ENCODE results near the gene HS6ST3.

HS6ST3 gene

DNA sequence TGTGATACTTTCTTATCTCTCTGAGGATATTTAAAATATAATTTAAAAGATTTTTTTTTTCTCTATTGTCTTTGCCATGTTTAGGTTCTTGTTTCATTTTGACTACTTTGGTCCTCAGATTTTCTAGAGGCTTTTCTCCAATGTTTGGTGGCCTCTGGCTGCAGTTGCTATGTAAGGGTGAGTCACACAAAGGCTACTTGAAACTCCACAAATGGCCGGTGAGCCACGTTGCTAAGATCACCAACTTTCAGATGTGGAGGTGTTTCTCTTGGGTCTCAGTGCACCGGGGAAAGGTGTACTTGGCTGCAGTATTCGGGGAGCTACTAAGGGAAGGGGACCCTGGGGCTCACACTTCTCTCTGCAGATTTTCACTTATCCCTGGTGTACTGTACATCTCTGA is 248.1 kb downstream of the HS6ST3 start:
- no peak overlapping the region for H3K4me3 ChIP-seq
- H3K27me3 ChIP-seq (ENCODE audit: low read depth) = no peaks in the 10 kb centered on the region
- no peaks in the 10 kb centered on the region for H3K9me3 ChIP-seq
- H3K4me1 ChIP-seq = no peaks in the 10 kb centered on the region
- H3K36me3 ChIP-seq (replicated peaks) = no peaks in the 10 kb centered on the region
- in situ Hi-C loops (cut with MboI; ENCODE audit: low sequenced_read_pairs) = no loop called here
- no peak for DNase-seq (ENCODE audit: low spot score in 2 of 2)

DNA sequence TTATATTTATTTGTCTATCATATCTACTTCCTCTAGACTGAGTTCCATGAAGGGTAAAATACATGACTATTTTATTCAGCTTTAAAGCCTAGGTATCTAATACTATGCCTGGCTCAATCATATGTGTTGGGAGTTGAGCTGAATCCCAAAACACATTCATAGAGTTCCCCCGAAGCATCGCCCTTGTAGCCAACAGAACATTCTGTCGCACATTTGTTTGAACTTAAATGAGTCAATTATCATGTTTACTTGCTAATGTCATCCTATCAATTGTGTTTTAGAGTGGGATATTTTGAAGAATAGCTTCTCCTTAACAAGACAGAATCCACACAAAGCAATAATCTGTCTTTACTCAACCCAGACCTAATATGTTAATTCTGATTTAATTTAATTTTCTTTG is 252.4 kb downstream of the HS6ST3 start:
- H3K27me3 ChIP-seq (ENCODE audit: low read depth) = no peaks in the 10 kb centered on the region
- DNase-seq (ENCODE audit: low spot score in 2 of 2) = no peak
- no peaks in the 10 kb centered on the region for H3K36me3 ChIP-seq (replicated peaks)
- H3K4me3 ChIP-seq = no peak overlapping the region
- no peaks in the 10 kb centered on the region for H3K9me3 ChIP-seq
- no peaks in the 10 kb centered on the region for H3K4me1 ChIP-seq
- in situ Hi-C loops (cut with MboI; ENCODE audit: low sequenced_read_pairs) = no loop called here

DNA sequence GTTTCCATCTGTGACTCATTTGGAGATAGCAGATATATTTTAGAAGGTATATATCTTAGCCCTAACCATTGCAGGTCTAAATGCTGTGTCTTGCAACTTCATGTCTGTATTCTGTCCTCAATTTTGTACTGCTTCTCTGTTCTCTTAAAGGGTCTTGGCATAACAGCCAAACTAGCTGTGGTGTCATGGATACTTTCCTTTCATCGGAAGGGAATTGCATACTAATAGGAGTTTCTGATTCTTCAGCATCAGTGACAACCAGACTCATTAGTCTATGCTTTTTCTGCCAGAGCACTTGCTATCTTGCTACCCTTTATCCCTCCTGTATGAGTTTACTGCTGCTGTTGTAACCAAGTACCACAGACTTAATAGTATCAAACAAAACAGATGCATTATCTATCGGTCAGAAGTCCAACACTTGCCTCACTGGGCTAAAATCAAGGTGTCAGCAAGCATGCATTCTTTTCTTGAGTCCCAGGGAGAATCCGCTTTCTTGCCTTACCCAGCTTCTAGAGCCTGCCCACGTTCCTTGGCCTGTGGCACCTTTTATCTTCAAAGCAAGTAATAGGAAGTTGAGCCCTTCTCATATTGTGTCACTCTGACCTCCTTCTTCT is 253.1 kb downstream of the HS6ST3 start:
- Histone ChIP-seq H3K4me3 (no peak overlapping the region), H3K4me1 (no peaks in the 10 kb centered on the region), H3K36me3 (replicated peaks) (no peaks in the 10 kb centered on the region), H3K27me3 (ENCODE audit: low read depth) (no peaks in the 10 kb centered on the region), H3K9me3 (no peaks in the 10 kb centered on the region)
- in situ Hi-C loops (cut with MboI; ENCODE audit: low sequenced_read_pairs) = no loop called here
- DNase-seq (ENCODE audit: low spot score in 2 of 2) = no peak

DNA sequence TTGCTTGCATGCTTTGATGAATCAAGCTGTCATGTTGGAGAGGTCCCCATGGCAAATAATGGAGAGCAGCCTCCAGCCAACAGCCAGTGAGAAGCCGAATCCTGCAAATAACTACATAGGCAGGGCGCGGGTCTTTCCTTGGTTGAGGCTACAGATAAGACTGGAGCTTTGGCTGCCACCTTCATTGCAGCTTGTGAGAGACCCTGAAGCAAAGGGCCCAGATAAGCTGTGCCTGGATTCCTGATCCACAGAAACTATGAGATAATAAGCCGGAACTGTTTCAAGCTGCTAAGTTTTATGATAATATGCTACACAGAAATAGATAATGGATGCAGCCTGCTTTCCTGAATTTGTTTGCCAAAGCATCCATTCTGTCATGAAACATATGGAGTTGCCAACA is 257.0 kb downstream of the HS6ST3 start:
- H3K4me1 ChIP-seq = no peaks in the 10 kb centered on the region
- no peaks in the 10 kb centered on the region for H3K9me3 ChIP-seq
- H3K4me3 ChIP-seq = no peak overlapping the region
- DNase-seq (ENCODE audit: low spot score in 2 of 2) = no peak
- H3K27me3 ChIP-seq (ENCODE audit: low read depth) = no peaks in the 10 kb centered on the region
- H3K36me3 ChIP-seq (replicated peaks) = no peaks in the 10 kb centered on the region
- in situ Hi-C loops (cut with MboI; ENCODE audit: low sequenced_read_pairs) = no loop called here

DNA sequence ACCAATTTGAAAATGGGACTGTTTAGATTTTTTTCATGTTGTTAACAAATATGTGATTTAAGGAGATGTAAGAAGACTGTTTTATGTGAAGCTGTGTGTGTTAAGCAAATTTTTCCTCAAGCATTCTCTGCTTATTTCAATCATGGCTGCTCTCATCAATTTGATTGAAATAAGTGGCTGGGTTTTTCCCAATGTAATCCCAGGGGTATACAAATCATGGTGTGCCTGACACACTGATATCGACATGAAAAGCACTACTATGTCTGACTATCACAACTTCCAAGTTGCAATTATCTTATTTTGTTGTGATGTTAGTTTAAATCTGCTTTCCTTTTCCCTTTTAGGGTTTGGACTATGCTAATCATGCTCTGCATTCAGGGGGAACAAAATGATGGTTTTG is 283.7 kb downstream of the HS6ST3 start:
- Histone ChIP-seq H3K9me3 (no peaks in the 10 kb centered on the region), H3K4me1 (peaks cover 7% of the 10 kb centered on the region), H3K36me3 (replicated peaks) (no peaks in the 10 kb centered on the region), H3K27me3 (ENCODE audit: low read depth) (no peaks in the 10 kb centered on the region), H3K4me3 (no peak overlapping the region)
- no peak for DNase-seq (ENCODE audit: low spot score in 2 of 2)
- in situ Hi-C loops (cut with MboI; ENCODE audit: low sequenced_read_pairs) = no loop called here

DNA sequence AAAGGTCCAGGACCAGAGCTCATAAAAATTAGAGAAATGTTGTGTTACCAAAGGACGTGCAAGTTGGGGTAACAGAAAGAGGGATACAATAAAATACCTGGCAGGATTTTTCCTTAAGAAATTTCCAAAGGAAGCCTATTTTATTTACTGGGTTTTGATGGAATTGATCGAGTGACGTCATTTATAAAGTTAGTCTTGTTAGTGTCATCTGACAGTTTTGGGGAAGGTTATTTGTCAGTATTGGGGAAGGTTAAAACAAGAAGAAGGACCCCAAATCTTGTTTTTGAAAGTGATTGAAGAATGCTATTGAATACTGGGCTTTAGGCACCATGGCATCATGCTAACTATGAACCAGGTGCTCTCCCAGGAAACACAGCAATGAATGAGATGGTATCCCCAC is 287.9 kb downstream of the HS6ST3 start:
- no peak for DNase-seq (ENCODE audit: low spot score in 2 of 2)
- Histone ChIP-seq H3K36me3 (replicated peaks) (no peaks in the 10 kb centered on the region), H3K27me3 (ENCODE audit: low read depth) (no peaks in the 10 kb centered on the region), H3K4me1 (no peaks in the 10 kb centered on the region), H3K4me3 (no peak overlapping the region), H3K9me3 (no peaks in the 10 kb centered on the region)
- in situ Hi-C loops (cut with MboI; ENCODE audit: low sequenced_read_pairs) = no loop called here

DNA sequence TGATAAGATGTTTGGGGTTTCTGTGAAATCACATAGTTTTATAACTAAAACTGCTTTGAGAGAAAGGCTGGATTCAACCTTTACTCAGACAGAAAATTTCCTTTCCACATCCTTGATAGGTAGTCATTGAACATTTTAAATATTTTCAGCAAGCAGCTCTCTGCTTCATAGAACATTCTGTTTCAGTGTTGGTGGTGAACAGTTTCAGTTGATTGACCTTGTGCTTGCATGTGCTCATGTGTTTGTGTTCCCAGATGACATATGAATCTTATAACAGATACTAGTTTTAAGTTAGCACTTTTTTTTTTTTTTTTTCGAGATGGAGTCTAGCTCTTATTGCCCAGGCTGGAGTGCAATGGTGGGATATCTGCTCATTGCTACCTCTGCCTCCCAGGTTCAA is 290.1 kb downstream of the HS6ST3 start:
- Histone ChIP-seq H3K4me3 (no peak overlapping the region), H3K27me3 (ENCODE audit: low read depth) (no peaks in the 10 kb centered on the region), H3K36me3 (replicated peaks) (no peaks in the 10 kb centered on the region), H3K4me1 (no peaks in the 10 kb centered on the region), H3K9me3 (no peaks in the 10 kb centered on the region)
- no peak for DNase-seq (ENCODE audit: low spot score in 2 of 2)
- in situ Hi-C loops (cut with MboI; ENCODE audit: low sequenced_read_pairs) = no loop called here

DNA sequence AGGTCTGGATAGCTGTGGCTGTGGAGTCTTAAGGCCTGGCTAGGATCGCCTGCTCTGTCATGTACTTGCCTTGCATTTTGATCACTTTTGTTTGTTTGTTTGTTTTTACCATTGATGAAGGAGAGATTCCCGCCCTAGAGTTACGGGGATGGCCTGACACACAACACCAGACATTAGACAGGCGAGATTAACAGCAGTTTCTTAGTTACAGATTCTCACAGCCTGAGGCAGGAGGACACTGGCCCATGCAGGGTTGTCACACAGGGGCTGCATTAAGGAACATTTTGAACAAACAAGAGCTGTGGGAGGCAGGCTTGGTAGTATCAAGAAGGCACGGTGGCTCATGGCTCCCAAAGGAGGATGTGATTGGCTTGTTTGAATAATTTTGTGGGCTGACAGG is 291.8 kb downstream of the HS6ST3 start:
- Histone ChIP-seq H3K27me3 (ENCODE audit: low read depth) (no peaks in the 10 kb centered on the region), H3K9me3 (no peaks in the 10 kb centered on the region), H3K4me3 (no peak overlapping the region), H3K4me1 (peaks cover 9% of the 10 kb centered on the region), H3K36me3 (replicated peaks) (no peaks in the 10 kb centered on the region)
- in situ Hi-C loops (cut with MboI; ENCODE audit: low sequenced_read_pairs) = no loop called here
- DNase-seq (ENCODE audit: low spot score in 2 of 2) = no peak

DNA sequence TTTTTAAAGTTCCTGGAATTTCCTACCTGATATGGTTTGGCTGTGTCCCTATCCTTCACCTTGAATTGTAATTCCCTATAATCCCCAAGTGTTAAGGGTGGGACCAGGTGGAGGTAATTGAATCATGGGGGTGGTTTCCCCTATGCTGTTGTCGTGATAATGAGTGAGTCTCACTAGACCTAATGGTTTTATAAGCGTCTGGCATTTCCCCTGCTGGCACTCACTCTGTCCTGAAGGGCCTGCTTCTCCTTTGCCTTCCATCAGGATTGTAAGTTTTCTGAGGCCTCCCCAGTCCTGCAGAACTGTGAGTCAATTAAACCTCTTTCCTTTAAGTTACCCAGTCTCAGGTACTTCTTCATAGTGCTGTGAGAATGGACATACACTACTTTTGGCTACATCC is 298.7 kb downstream of the HS6ST3 start:
- Histone ChIP-seq H3K36me3 (replicated peaks) (no peaks in the 10 kb centered on the region), H3K9me3 (no peaks in the 10 kb centered on the region), H3K4me3 (no peak overlapping the region), H3K4me1 (peaks cover 18% of the 10 kb centered on the region), H3K27me3 (ENCODE audit: low read depth) (no peaks in the 10 kb centered on the region)
- DNase-seq (ENCODE audit: low spot score in 2 of 2) = no peak
- in situ Hi-C loops (cut with MboI; ENCODE audit: low sequenced_read_pairs) = no loop called here

DNA sequence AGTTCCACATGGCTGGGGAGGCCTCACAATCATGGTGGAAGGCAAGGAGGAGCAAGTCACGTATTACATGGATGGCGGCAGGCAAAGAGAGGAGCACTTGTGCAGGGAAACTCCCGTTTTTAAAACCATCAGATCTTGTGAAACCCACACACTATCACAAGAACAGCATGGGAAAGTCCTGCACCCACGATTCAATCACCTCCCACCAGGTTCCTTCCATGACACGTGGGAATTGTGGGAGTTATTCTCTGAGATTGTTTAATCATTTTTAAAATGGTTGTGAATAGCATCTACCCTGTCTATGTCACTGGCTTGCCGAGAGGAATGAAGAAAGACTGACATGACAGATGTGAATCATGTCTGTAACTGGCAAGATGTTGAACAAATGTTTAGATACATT is 301.7 kb downstream of the HS6ST3 start:
- H3K4me3 ChIP-seq = no peak overlapping the region
- H3K4me1 ChIP-seq = peaks cover 24% of the 10 kb centered on the region
- no peaks in the 10 kb centered on the region for H3K9me3 ChIP-seq
- no peak for DNase-seq (ENCODE audit: low spot score in 2 of 2)
- H3K27me3 ChIP-seq (ENCODE audit: low read depth) = no peaks in the 10 kb centered on the region
- in situ Hi-C loops (cut with MboI; ENCODE audit: low sequenced_read_pairs) = no loop called here
- no peaks in the 10 kb centered on the region for H3K36me3 ChIP-seq (replicated peaks)

DNA sequence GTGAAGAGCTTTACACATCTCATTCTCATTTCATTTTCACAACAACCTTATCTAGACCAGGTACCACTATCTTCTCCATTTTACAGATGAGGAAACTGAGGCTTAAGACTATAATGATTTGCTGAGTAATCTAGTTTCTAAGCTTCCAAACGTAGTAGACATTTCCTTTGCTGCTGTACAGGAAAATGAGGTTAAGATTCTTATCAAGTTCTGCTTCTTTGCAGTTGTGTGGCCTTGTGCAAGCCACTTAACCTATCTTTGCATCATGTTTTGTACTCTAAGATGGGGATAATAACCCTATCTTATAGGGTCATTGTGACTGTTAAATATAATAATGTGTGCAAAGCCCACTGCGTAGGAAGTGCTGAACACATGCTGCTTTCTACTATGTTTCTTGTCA is 307.9 kb downstream of the HS6ST3 start:
- no peaks in the 10 kb centered on the region for H3K9me3 ChIP-seq
- in situ Hi-C loops (cut with MboI; ENCODE audit: low sequenced_read_pairs) = no loop called here
- peaks cover 19% of the 10 kb centered on the region for H3K4me1 ChIP-seq
- no peak for DNase-seq (ENCODE audit: low spot score in 2 of 2)
- H3K36me3 ChIP-seq (replicated peaks) = no peaks in the 10 kb centered on the region
- H3K27me3 ChIP-seq (ENCODE audit: low read depth) = no peaks in the 10 kb centered on the region
- H3K4me3 ChIP-seq = no peak overlapping the region

DNA sequence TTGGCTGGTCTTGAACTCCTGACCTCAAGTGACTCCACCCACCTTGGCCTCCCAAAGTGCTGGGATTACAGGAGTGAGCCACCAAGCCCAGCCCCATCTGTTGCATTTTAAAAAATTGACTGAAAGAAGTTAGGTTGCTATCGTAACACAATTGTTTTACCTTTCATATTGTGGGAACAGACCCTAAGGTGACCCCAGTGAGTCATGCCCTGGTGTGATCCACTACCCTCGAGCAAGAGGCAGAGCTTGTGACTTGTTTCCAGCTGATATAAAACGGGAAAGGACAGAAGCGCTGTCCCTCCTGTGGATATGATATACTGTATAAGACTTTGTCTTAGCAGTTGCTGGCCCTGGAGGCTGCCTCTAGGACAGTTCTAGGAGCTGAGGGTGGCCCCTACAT is 308.6 kb downstream of the HS6ST3 start:
- in situ Hi-C loops (cut with MboI; ENCODE audit: low sequenced_read_pairs) = no loop called here
- peaks cover 25% of the 10 kb centered on the region for H3K4me1 ChIP-seq

DNA sequence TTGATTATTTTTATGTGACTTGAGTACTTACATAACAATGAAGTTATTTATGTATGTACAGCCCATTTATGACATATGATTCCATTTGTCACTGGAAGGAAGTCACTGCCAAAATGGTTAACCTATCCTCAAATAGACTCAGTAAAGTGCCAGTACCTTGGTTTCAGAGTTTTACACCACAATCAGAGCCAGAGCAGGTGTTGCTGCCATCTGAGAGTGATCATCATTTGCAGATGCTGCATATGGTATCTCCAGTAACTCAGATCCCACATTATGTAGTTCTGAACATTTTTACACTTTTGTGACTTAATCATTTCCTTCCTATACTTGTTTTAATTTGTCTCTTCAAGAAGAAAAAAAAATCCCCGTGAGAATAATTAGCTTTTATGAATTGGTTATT is 313.3 kb downstream of the HS6ST3 start:
- no peaks in the 10 kb centered on the region for H3K9me3 ChIP-seq
- H3K4me1 ChIP-seq = peaks cover 40% of the 10 kb centered on the region
- H3K27me3 ChIP-seq (ENCODE audit: low read depth) = no peaks in the 10 kb centered on the region
- in situ Hi-C loops (cut with MboI; ENCODE audit: low sequenced_read_pairs) = no loop called here
- no peak overlapping the region for H3K4me3 ChIP-seq
- DNase-seq (ENCODE audit: low spot score in 2 of 2) = no peak
- no peaks in the 10 kb centered on the region for H3K36me3 ChIP-seq (replicated peaks)

More for the DNA sequence above, 308.6 kb downstream of the HS6ST3 start:
- Histone ChIP-seq H3K36me3 (replicated peaks) (no peaks in the 10 kb centered on the region), H3K4me3 (no peak overlapping the region), H3K27me3 (ENCODE audit: low read depth) (no peaks in the 10 kb centered on the region), H3K9me3 (no peaks in the 10 kb centered on the region)
- DNase-seq (ENCODE audit: low spot score in 2 of 2) = no peak

DNA sequence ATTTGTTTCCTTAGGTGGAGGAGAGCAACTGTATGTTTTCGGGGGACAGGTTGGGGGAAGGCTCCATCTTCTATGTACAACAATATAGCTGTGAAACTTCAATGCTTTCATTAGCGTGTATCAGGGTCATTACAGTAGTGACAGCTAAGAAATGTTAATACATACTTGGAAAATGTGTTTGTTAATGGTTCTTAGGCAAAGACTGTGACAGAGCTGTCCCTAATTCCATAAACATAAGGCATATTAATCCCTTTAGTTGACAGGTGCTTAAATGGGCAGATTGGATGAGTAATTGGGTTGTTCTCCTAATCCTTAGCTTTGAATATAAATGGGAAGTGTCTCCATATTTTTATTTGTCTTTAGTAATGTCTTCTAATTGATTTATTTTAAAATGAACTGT is 313.7 kb downstream of the HS6ST3 start:
- in situ Hi-C loops (cut with MboI; ENCODE audit: low sequenced_read_pairs) = no loop called here
- Histone ChIP-seq H3K4me3 (no peak overlapping the region), H3K4me1 (peaks cover 40% of the 10 kb centered on the region), H3K9me3 (no peaks in the 10 kb centered on the region), H3K27me3 (ENCODE audit: low read depth) (no peaks in the 10 kb centered on the region), H3K36me3 (replicated peaks) (no peaks in the 10 kb centered on the region)
- DNase-seq (ENCODE audit: low spot score in 2 of 2) = peak in 1 of 2 experiments; percentile 67

DNA sequence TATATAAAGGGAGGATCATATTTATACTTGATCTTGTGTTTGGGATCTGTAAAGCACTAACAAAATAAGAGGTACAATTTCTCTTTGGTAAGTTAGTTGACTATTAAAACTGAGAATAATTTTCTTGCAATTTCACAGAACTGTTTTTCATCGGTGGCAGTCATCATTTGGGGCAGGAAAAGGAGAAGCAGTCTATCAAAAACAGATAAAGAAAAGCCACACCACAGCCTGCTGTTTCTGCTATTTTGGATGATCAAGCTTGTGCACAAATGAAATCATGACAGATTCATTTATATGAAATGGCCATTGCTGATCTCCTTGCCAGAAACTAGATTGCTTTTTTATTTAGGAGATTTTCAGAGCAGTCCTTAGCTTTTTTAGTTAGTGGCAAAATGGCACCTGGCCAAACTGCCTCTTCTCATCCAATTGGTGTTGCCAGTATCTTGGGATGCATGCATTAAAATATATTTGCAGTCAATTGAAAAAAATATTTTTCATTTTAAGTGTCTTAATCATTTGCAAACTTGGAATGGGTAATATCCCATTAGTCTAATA is 326.0 kb downstream of the HS6ST3 start:
- H3K4me3 ChIP-seq = no peak overlapping the region
- no peak for DNase-seq (ENCODE audit: low spot score in 2 of 2)
- H3K36me3 ChIP-seq (replicated peaks) = no peaks in the 10 kb centered on the region
- no peaks in the 10 kb centered on the region for H3K9me3 ChIP-seq
- in situ Hi-C loops (cut with MboI; ENCODE audit: low sequenced_read_pairs) = no loop called here
- no peaks in the 10 kb centered on the region for H3K27me3 ChIP-seq (ENCODE audit: low read depth)
- peaks cover 32% of the 10 kb centered on the region for H3K4me1 ChIP-seq

All from HAP-1 (cell line).